Measurements from ENCODE around the gene ELAVL2.
A peak's percentile ranks its signal among the peaks of the same experiment; 100 is the strongest.

ELAVL2 gene

GRCh38 chr9:23826120-23826629 lies at the start of gene ELAVL2:
Gene ELAVL2, minus strand, starts transcription at chr9:23826240. Its CDS starts 64,006 bp downstream, at chr9:23762234.
- TF ChIP-seq CTCF (IDR thresholded peaks at IDR 0.05; ENCODE audit: borderline replicate concordance, control extremely low read depth, extremely low read depth, insufficient read depth, missing control alignments): no peak
- peak; percentile 23 for DNase-seq (ENCODE audit: low spot score)
- in situ Hi-C loops (cut with MboI; ENCODE audit: low sequenced_read_pairs, unreplicated experiment): no loop called here

GRCh38 chr9:23858234-23858633 lies 32.2 kb upstream of the ELAVL2 start:
- no peak for TF ChIP-seq CTCF (IDR thresholded peaks at IDR 0.05; ENCODE audit: borderline replicate concordance, control extremely low read depth, extremely low read depth, insufficient read depth, missing control alignments)
- in situ Hi-C loops (cut with MboI; ENCODE audit: low sequenced_read_pairs, unreplicated experiment): no loop called here
- DNase-seq (ENCODE audit: low spot score): no peak

- no peak for TF ChIP-seq CTCF (IDR thresholded peaks at IDR 0.05; ENCODE audit: borderline replicate concordance, control extremely low read depth, extremely low read depth, insufficient read depth, missing control alignments)
- in situ Hi-C loops (cut with MboI; ENCODE audit: low sequenced_read_pairs, unreplicated experiment): no loop called here
- DNase-seq (ENCODE audit: low spot score): no peak
Observed at GRCh38 chr9:23855873-23856604, 30.0 kb upstream of the ELAVL2 start.

GRCh38 chr9:23850690-23851629 lies 24.9 kb upstream of the ELAVL2 start:
- no peak for DNase-seq (ENCODE audit: low spot score)
- in situ Hi-C loops (cut with MboI; ENCODE audit: low sequenced_read_pairs, unreplicated experiment): no loop called here
- no peak for TF ChIP-seq CTCF (IDR thresholded peaks at IDR 0.05; ENCODE audit: borderline replicate concordance, control extremely low read depth, extremely low read depth, insufficient read depth, missing control alignments)

- DNase-seq (ENCODE audit: low spot score): no peak
- in situ Hi-C loops (cut with MboI; ENCODE audit: low sequenced_read_pairs, unreplicated experiment): no loop called here
- TF ChIP-seq CTCF (IDR thresholded peaks at IDR 0.05; ENCODE audit: borderline replicate concordance, control extremely low read depth, extremely low read depth, insufficient read depth, missing control alignments): no peak
Observed at GRCh38 chr9:23850242-23850689, 24.2 kb upstream of the ELAVL2 start.

GRCh38 chr9:23849379-23850035 lies 23.5 kb upstream of the ELAVL2 start:
- in situ Hi-C loops (cut with MboI; ENCODE audit: low sequenced_read_pairs, unreplicated experiment): no loop called here

More at GRCh38 chr9:23849379-23850035, 23.5 kb upstream of the ELAVL2 start:
- no peak for TF ChIP-seq CTCF (IDR thresholded peaks at IDR 0.05; ENCODE audit: borderline replicate concordance, control extremely low read depth, extremely low read depth, insufficient read depth, missing control alignments)
- no peak for DNase-seq (ENCODE audit: low spot score)

All from GM13976 (cell line).